Measurements from ENCODE around the gene RERG.
"Not testable (repeated sequence)": the region's sequence is repeated elsewhere in the genome, so short reads cannot be mapped to it uniquely, and the experiment has no call there.

RERG gene

GRCh38 chr12:15220915-15221885 is at the start of gene RERG:
Gene RERG, minus strand, starts transcription at chr12:15221417. Its CDS starts 3,928 bp downstream, at chr12:15217489.
- peak; percentile 61 for DNase-seq

GRCh38 chr12:15270591-15270990 is 49.4 kb upstream of the RERG start:
- DNase-seq = no peak

GRCh38 chr12:15268927-15269552 is 47.8 kb upstream of the RERG start:
- DNase-seq = peak; percentile 84

GRCh38 chr12:15268309-15268708 is 47.1 kb upstream of the RERG start:
- no peak for DNase-seq

- DNase-seq = no peak
These were observed 44.7 kb upstream of the RERG start for GRCh38 chr12:15265875-15266274.

GRCh38 chr12:15256761-15257160 is 35.5 kb upstream of the RERG start:
- DNase-seq = no peak

- no peak for DNase-seq
These were observed 32.8 kb upstream of the RERG start for GRCh38 chr12:15253990-15254389.

GRCh38 chr12:15244926-15245325 is 23.7 kb upstream of the RERG start:
- no peak for DNase-seq

GRCh38 chr12:15244341-15244740 is 23.1 kb upstream of the RERG start:
- DNase-seq = no peak

GRCh38 chr12:15243102-15243501 is 21.9 kb upstream of the RERG start:
- DNase-seq = no peak

- no peak for DNase-seq
These were observed 19.7 kb upstream of the RERG start for GRCh38 chr12:15240898-15241297.

- no peak for DNase-seq
These were observed 13.3 kb upstream of the RERG start for GRCh38 chr12:15234508-15234907.

- no peak for DNase-seq
These were observed 12.8 kb upstream of the RERG start for GRCh38 chr12:15234011-15234410.

GRCh38 chr12:15232959-15233358 is 11.7 kb upstream of the RERG start:
- no peak for DNase-seq

GRCh38 chr12:15231493-15231892 is 10.3 kb upstream of the RERG start:
- no peak for DNase-seq

- no peak for DNase-seq
These were observed 9.5 kb upstream of the RERG start for GRCh38 chr12:15230751-15231150.

GRCh38 chr12:15230137-15230536 is 8.9 kb upstream of the RERG start:
- no peak for DNase-seq

- DNase-seq = peak; percentile 13
These were observed 5.9 kb upstream of the RERG start for GRCh38 chr12:15227004-15227679.

- not testable (repeated sequence) for DNase-seq
These were observed 4.6 kb upstream of the RERG start for GRCh38 chr12:15225863-15226218.

- DNase-seq = no peak
These were observed 4.1 kb upstream of the RERG start for GRCh38 chr12:15225136-15225862.

GRCh38 chr12:15222219-15222618 is 1.0 kb upstream of the RERG start:
- DNase-seq = no peak

GRCh38 chr12:15220451-15220850 is 766 bp downstream of the RERG start:
- no peak for DNase-seq

- DNase-seq = no peak
These were observed 2.4 kb downstream of the RERG start for GRCh38 chr12:15218794-15219193.
